Prostate gland (tissue), 2 donors: ENCODE results near the gene IFI27L2.

Experiments used
- CTCF ChIP-seq, 4 experiments: fragments of 200-600 bp in 2 of 4; fragments of 450-650 bp in 2 of 4; sonication (generic) in 2 of 4; IDR thresholded peaks; 1 replicate in 3 of 4; 2 replicates in 1 of 4; pipeline ENCODE4 v1.5.1; 2016 to 2019; ENCODE audit warnings: antibody characterized with exemption in 4 of 4, mild to moderate bottlenecking in 2 of 4, moderate library complexity in 2 of 4
- POLR2A ChIP-seq: fragments of 450-650 bp; IDR thresholded peaks from one replicate; pipeline ENCODE4 v1.6.1; 2016; ENCODE audit warnings: antibody characterized with exemption, mild to moderate bottlenecking

GRCh38 chr14:94111276-94112095 is 17.9 kb downstream of the IFI27L2 start:
- TF ChIP-seq CTCF (IDR thresholded peaks at IDR 0.05) (no peak), POLR2A (no peak)
